HEK293 (cell line): ENCODE results near the gene ZSCAN2.

Experiments
- CTCF ChIA-PET: fragments of 350-600 bp; formaldehyde crosslinking; extraction: SDS; loops from one replicate; lab custom pipeline; 2021; ENCODE audit warnings: antibody characterized with exemption; lab: Yijun Ruan, JAX
- POLR2A ChIA-PET: fragments of 300-600 bp; formaldehyde crosslinking; extraction: SDS; loops from one replicate; lab custom pipeline; 2020; ENCODE audit warnings: antibody characterized with exemption, inconsistent platforms; lab: Yijun Ruan, JAX
- H3K27ac ChIP-seq: fragments of 200-500 bp; sonication (Bioruptor generic); 2 replicates; pipeline ENCODE4 v1.5.1; 2014; ENCODE audit warnings: low read depth, low read length, control low read depth, inconsistent platforms; ENCODE audit errors: extremely low read depth
- H3K36me3 ChIP-seq, 2 experiments: fragments of 200-500 bp in 1 of 2; sonication (Bioruptor generic) in 1 of 2; 1 replicate in 1 of 2; 2 replicates in 1 of 2; pipeline ENCODE4 v1.5.1; 2014 to 2017; ENCODE audit warnings: inconsistent platforms in 2 of 2, low read length in 2 of 2; ENCODE audit not compliant: control insufficient read depth in 2 of 2, insufficient read depth in 1 of 2
- H3K4me1 ChIP-seq: fragments of 200-500 bp; sonication (Bioruptor generic); 2 replicates; pipeline ENCODE4 v1.5.1; 2014; ENCODE audit warnings: mild to moderate bottlenecking, low read length, inconsistent platforms; ENCODE audit not compliant: control insufficient read depth, insufficient read depth
- H3K4me3 ChIP-seq: 2 replicates; pipeline ENCODE4 v1.5.1; 2011; ENCODE audit warnings: low read depth, mild to moderate bottlenecking, control low read depth, low read length, moderate library complexity
- H3K9me3 ChIP-seq: fragments of 200-500 bp; sonication (Bioruptor generic); 2 replicates; pipeline ENCODE4 v1.5.1; 2014; ENCODE audit warnings: low read depth, low read length, inconsistent platforms; ENCODE audit not compliant: control insufficient read depth, insufficient read depth
- CTCF ChIP-seq: fragments of 450-650 bp; formaldehyde crosslinking; IDR thresholded peaks from 2 replicates; pipeline ENCODE4 v1.5.1; 2016; ENCODE audit warnings: missing biosample characterization, missing genetic modification characterization
- EGR2 ChIP-seq: fragments of 450-650 bp; formaldehyde crosslinking; IDR thresholded peaks from 2 replicates; pipeline ENCODE4 v1.5.1; 2016; ENCODE audit warnings: low read depth, missing biosample characterization, missing genetic modification characterization
- GLIS2 ChIP-seq: fragments of 450-650 bp; formaldehyde crosslinking; IDR thresholded peaks from 2 replicates; pipeline ENCODE4 v1.5.1; 2016; ENCODE audit warnings: missing biosample characterization, missing genetic modification characterization
- PATZ1 ChIP-seq: fragments of 450-650 bp; formaldehyde crosslinking; IDR thresholded peaks from 2 replicates; pipeline ENCODE4 v1.5.1; 2016; ENCODE audit warnings: missing biosample characterization, missing genetic modification characterization
- RBAK ChIP-seq: fragments of 450-650 bp; formaldehyde crosslinking; IDR thresholded peaks from 2 replicates; pipeline ENCODE4 v1.5.1; 2016; ENCODE audit warnings: missing biosample characterization, missing genetic modification characterization
- SCRT2 ChIP-seq: fragments of 450-650 bp; formaldehyde crosslinking; IDR thresholded peaks from 2 replicates; pipeline ENCODE4 v1.5.1; 2016; ENCODE audit warnings: missing biosample characterization, missing genetic modification characterization
- WT1 ChIP-seq: fragments of 450-650 bp; formaldehyde crosslinking; IDR thresholded peaks from 2 replicates; pipeline ENCODE4 v1.5.1; 2016; ENCODE audit warnings: missing biosample characterization, missing genetic modification characterization
- ZBTB17 ChIP-seq: fragments of 450-650 bp; formaldehyde crosslinking; IDR thresholded peaks from 2 replicates; pipeline ENCODE4 v1.5.1; 2016; ENCODE audit warnings: missing biosample characterization, missing genetic modification characterization
- ZBTB26 ChIP-seq: fragments of 450-650 bp; formaldehyde crosslinking; optimal IDR thresholded peaks from 2 replicates; pipeline ENCODE3; 2016; ENCODE audit warnings: missing biosample characterization, mild to moderate bottlenecking, missing genetic modification characterization
- ZBTB44 ChIP-seq: fragments of 450-650 bp; IDR thresholded peaks from 2 replicates; pipeline ENCODE4 v1.5.1; 2018; ENCODE audit warnings: missing biosample characterization, mild to moderate bottlenecking, missing genetic modification characterization
- ZBTB7A ChIP-seq: fragments of 450-650 bp; formaldehyde crosslinking; IDR thresholded peaks from 2 replicates; pipeline ENCODE4 v1.5.1; 2016; ENCODE audit warnings: low read depth, missing biosample characterization, missing genetic modification characterization
- ZBTB8A ChIP-seq: fragments of 450-650 bp; formaldehyde crosslinking; IDR thresholded peaks from 2 replicates; pipeline ENCODE4 v1.5.1; 2016; ENCODE audit warnings: missing biosample characterization, missing genetic modification characterization
- ZFP37 ChIP-seq: fragments of 450-650 bp; formaldehyde crosslinking; IDR thresholded peaks from 2 replicates; pipeline ENCODE4 v1.5.1; 2016; ENCODE audit warnings: missing biosample characterization, missing genetic modification characterization
- ZFP69B ChIP-seq: fragments of 450-650 bp; formaldehyde crosslinking; IDR thresholded peaks from 2 replicates; pipeline ENCODE4 v1.5.1; 2016; ENCODE audit warnings: missing biosample characterization, missing genetic modification characterization
- ZNF114 ChIP-seq: fragments of 450-650 bp; formaldehyde crosslinking; IDR thresholded peaks from 2 replicates; pipeline ENCODE4 v1.5.0; 2017; ENCODE audit warnings: missing biosample characterization, missing genetic modification characterization
- ZNF146 ChIP-seq: fragments of 450-650 bp; formaldehyde crosslinking; IDR thresholded peaks from 2 replicates; pipeline ENCODE4 v1.5.1; 2016; ENCODE audit warnings: missing biosample characterization, missing genetic modification characterization
- ZNF174 ChIP-seq: fragments of 450-650 bp; formaldehyde crosslinking; IDR thresholded peaks from 2 replicates; pipeline ENCODE4 v1.5.0; 2017; ENCODE audit warnings: missing biosample characterization, mild to moderate bottlenecking, missing genetic modification characterization
- ZNF239 ChIP-seq: fragments of 450-650 bp; formaldehyde crosslinking; IDR thresholded peaks from 2 replicates; pipeline ENCODE4 v1.5.1; 2016; ENCODE audit warnings: missing biosample characterization, missing genetic modification characterization
- ZNF324 ChIP-seq: fragments of 450-650 bp; formaldehyde crosslinking; IDR thresholded peaks from 2 replicates; pipeline ENCODE4 v1.5.1; 2016; ENCODE audit warnings: missing biosample characterization, missing genetic modification characterization
- ZNF335 ChIP-seq: fragments of 450-650 bp; formaldehyde crosslinking; conservative IDR thresholded peaks from 2 replicates; pipeline ENCODE4 v1.5.1; 2016; ENCODE audit warnings: missing biosample characterization, missing genetic modification characterization
- ZNF37A ChIP-seq: fragments of 450-650 bp; IDR thresholded peaks from 2 replicates; pipeline ENCODE4 v1.5.1; 2018; ENCODE audit warnings: missing biosample characterization, missing genetic modification characterization
- ZNF404 ChIP-seq: fragments of 450-650 bp; formaldehyde crosslinking; IDR thresholded peaks from 2 replicates; pipeline ENCODE4 v1.5.1; 2017; ENCODE audit warnings: missing biosample characterization, missing genetic modification characterization
- ZNF433 ChIP-seq: fragments of 450-650 bp; formaldehyde crosslinking; IDR thresholded peaks from 2 replicates; pipeline ENCODE4 v1.5.1; 2016; ENCODE audit warnings: missing biosample characterization, missing genetic modification characterization, low read depth
- ZNF501 ChIP-seq: fragments of 450-650 bp; formaldehyde crosslinking; IDR thresholded peaks from 2 replicates; pipeline ENCODE4 v1.5.1; 2016; ENCODE audit warnings: missing biosample characterization, missing genetic modification characterization
- ZNF596 ChIP-seq: fragments of 450-650 bp; IDR thresholded peaks from 2 replicates; pipeline ENCODE4 v1.5.0; 2018; ENCODE audit warnings: missing biosample characterization, mild to moderate bottlenecking, missing genetic modification characterization, moderate library complexity
- ZNF610 ChIP-seq: fragments of 450-650 bp; formaldehyde crosslinking; IDR thresholded peaks from 2 replicates; pipeline ENCODE4 v1.5.1; 2016; ENCODE audit warnings: missing biosample characterization, missing genetic modification characterization, borderline replicate concordance
- ZNF692 ChIP-seq: fragments of 450-650 bp; formaldehyde crosslinking; IDR thresholded peaks from 2 replicates; pipeline ENCODE4 v1.5.1; 2016; ENCODE audit warnings: missing biosample characterization, missing genetic modification characterization
- ZNF747 ChIP-seq: fragments of 450-650 bp; formaldehyde crosslinking; IDR thresholded peaks from 2 replicates; pipeline ENCODE4 v1.5.1; 2016; ENCODE audit warnings: missing biosample characterization, missing genetic modification characterization
- ZNF76 ChIP-seq: fragments of 450-650 bp; formaldehyde crosslinking; IDR thresholded peaks from 2 replicates; pipeline ENCODE4; 2016; ENCODE audit warnings: low read depth, missing biosample characterization, missing genetic modification characterization, borderline replicate concordance
- ZSCAN23 ChIP-seq: fragments of 450-650 bp; formaldehyde crosslinking; IDR thresholded peaks from 2 replicates; pipeline ENCODE4 v1.5.1; 2016; ENCODE audit warnings: missing biosample characterization, missing genetic modification characterization

The ZSCAN2 gene

GRCh38 chr15:84600687-84601554, at the start of gene ZSCAN2:
TSS of gene ZSCAN2 (plus strand) at chr15:84601009. CDS start at chr15:84603928, 2,919 bp downstream.
- H3K36me3 ChIP-seq, result peaks cover 7 to 20% of the 10 kb centered on the region in 2 experiments; a peak in 2 of 3 replicates
- H3K27ac ChIP-seq, result peak within 1 kb of the TSS; percentile 64; the same call in 1 of the 2 replicates
- H3K4me1 ChIP-seq, result peaks cover 16% of the 10 kb centered on the region
- POLR2A ChIA-PET, result interaction anchor here (0.9 to 2.6 kb wide), 8 partner anchors 23 to 270 kb away, joined by 3 to 29 read pairs (median 6); partner anchors contain the start of genes SEC11A and WDR73
- CTCF ChIA-PET, result interaction anchor here (0.7 to 3.8 kb wide), 10 partner anchors 8 to 406 kb away, joined by 3 to 29 read pairs (median 8); partner anchors contain the start of gene WDR73
- H3K9me3 ChIP-seq, result no peaks in the 10 kb centered on the region
- peak within 1 kb of the TSS; percentile 75 for H3K4me3 ChIP-seq
- no peak for TF ChIP-seq RBAK (tag by site-specific recombination)
- peak; percentile 87 for TF ChIP-seq ZBTB8A (tag by site-specific recombination)
- TF ChIP-seq ZNF239 (tag by site-specific recombination), result 0 out of 2 replicates have a peak, but pooled peaks have one; percentile 26
- no peak for TF ChIP-seq SCRT2
- TF ChIP-seq ZFP69B (tag by site-specific recombination), result peak; percentile 59
- TF ChIP-seq ZNF747 (tag by site-specific recombination), result no peak
- peak; percentile 43 for TF ChIP-seq ZNF692 (tag by site-specific recombination)
- TF ChIP-seq ZNF433 (tag by site-specific recombination), result no peak
- TF ChIP-seq GLIS2 (tag by site-specific recombination), result peak; percentile 95
- peak; percentile 95 for TF ChIP-seq PATZ1 (tag by site-specific recombination)
- peak; percentile 100 for TF ChIP-seq ZNF335
- peak; percentile 95 for TF ChIP-seq ZNF76 (tag by site-specific recombination)
- TF ChIP-seq ZBTB44 (tag by site-specific recombination), result no peak
- TF ChIP-seq ZNF146, result no peak
- TF ChIP-seq ZNF501 (tag by site-specific recombination), result peak; percentile 66
- TF ChIP-seq ZBTB17, result peak; percentile 78
- peak; percentile 13; the same call in 1 of the 2 replicates for TF ChIP-seq ZFP37 (tag by site-specific recombination)
- 0 out of 2 replicates have a peak, but pooled peaks have one; percentile 6 for TF ChIP-seq EGR2 (tag by site-specific recombination)
- no peak for TF ChIP-seq ZSCAN23 (tag by site-specific recombination)
- TF ChIP-seq ZNF596, result no peak
- no peak for TF ChIP-seq ZNF174 (tag by site-specific recombination)
- TF ChIP-seq ZBTB26, result peak; percentile 96
- TF ChIP-seq ZNF404 (tag by site-specific recombination), result no peak
- no peak for TF ChIP-seq ZNF37A (tag by site-specific recombination)
- TF ChIP-seq CTCF (tag by site-specific recombination), result peak; percentile 75
- 0 out of 2 replicates have a peak, but pooled peaks have one; percentile 32 for TF ChIP-seq ZBTB7A (tag by site-specific recombination)
- peak; percentile 27; the same call in 1 of the 2 replicates for TF ChIP-seq ZNF610 (tag by site-specific recombination)
- peak; percentile 81 for TF ChIP-seq ZNF324
- TF ChIP-seq WT1 (tag by site-specific recombination), result 0 out of 2 replicates have a peak, but pooled peaks have one; percentile 14
- no peak for TF ChIP-seq ZNF114 (tag by site-specific recombination)
